ENCODE results near the gene SEPTIN1. TPM values are rescaled to one million over a fixed set of nuclear protein-coding genes. Genes with fewer than 3 reads are reported as not detected.

The SEPTIN1 gene
- total RNA-seq (0.75 and 1.2 TPM in 2 replicates), polyA plus RNA-seq (0.06 and 0.07 TPM in 2 replicates), polyA minus RNA-seq (0.19 and 0.39 TPM in 2 replicates), Bru-seq, nascent RNA (percentile 17 among the genes with signal in this experiment), BruChase-seq, experiment 1, labeled RNA remaining after a 6-hour chase (percentile 39 among the genes with signal in this experiment), BruChase-seq, experiment 2, labeled RNA remaining after a 2-hour chase (percentile 22 among the genes with signal in this experiment)
- polyA plus RNA-seq (2011; cell fraction: cytosol; rRNA removed) = 0.08 and 0.12 TPM in 2 replicates
- polyA plus RNA-seq (2011; cell fraction: nucleus; rRNA removed) = 0.24 and 0.64 TPM in 2 replicates
- polyA plus RNA-seq (2012) = 0.50 and 0.55 TPM in 2 replicates
- polyA minus RNA-seq (2011; cell fraction: cytosol; rRNA and poly(A)+ RNA removed) = not detected
- polyA minus RNA-seq (2011; cell fraction: nucleus; rRNA and poly(A)+ RNA removed) = 0.77 TPM in 1 of 2 replicates, not detected in the other
- long read RNA-seq, partial matches to known transcripts = 2 of 8 reads
- long read RNA-seq, other reads (novel, unspliced or antisense) = 6 of 8 reads

GRCh38 chr16:30382111-30382881, at the start of gene SEPTIN1:
Gene SEPTIN1 (minus strand): TSS chr16:30382561. CDS start chr16:30382542, 19 bp downstream.
- H3K4me3 ChIP-seq (replicated peaks in 1 of 3; ENCODE audit: insufficient read depth in 1 of 3, low read depth in 1 of 3, low read length in 3 of 3) = no peak within 1 kb of the TSS
- FAIRE-seq (no peak), DNase-seq (ENCODE audit: low read depth, low spot score) (no peak)
- no peak within 1 kb of the TSS for H3K9ac ChIP-seq (replicated peaks; ENCODE audit: extremely low read depth, insufficient read depth, low read length)
- POLR2A ChIA-PET = no interaction called here
- intact Hi-C loops (cut with micrococcal nuclease) = no loop called here
- no peaks in the 10 kb centered on the region for H3K9me1 ChIP-seq (replicated peaks; ENCODE audit: control insufficient read depth, extremely low read depth, insufficient read depth, low read length)
- H3K36me3 ChIP-seq (ENCODE audit: control insufficient read depth in 2 of 2, extremely low read depth in 1 of 2, insufficient read depth in 2 of 2, low read length in 2 of 2) = no peaks in the 10 kb centered on the region
- H3K79me2 ChIP-seq (ENCODE audit: control insufficient read depth, insufficient read depth, low read length) = no peaks in the 10 kb centered on the region
- no TSS peak for BruUV-seq (replicated peaks)
- peaks cover 9% of the 10 kb centered on the region for H3K4me1 ChIP-seq (ENCODE audit: control insufficient read depth, extremely low read depth, insufficient read depth, low read length)
- H3K27ac ChIP-seq (ENCODE audit: insufficient read depth, low read depth, low read length) = no peak within 1 kb of the TSS
- CTCF ChIA-PET = interaction anchor here (1.2 to 1.6 kb wide), 2 partner anchors 12 kb away, joined by 3 to 6 read pairs; partner anchors contain the start of gene ZNF48
- H2AFZ ChIP-seq (ENCODE audit: low read depth, low read length) = no peak within 1 kb of the TSS
- no peak for TF ChIP-seq POLR2A (IDR thresholded peaks at IDR 0.05; ENCODE audit: low read depth, low read length)
- no peaks in the 10 kb centered on the region for H3K9me3 ChIP-seq (replicated peaks; ENCODE audit: control insufficient read depth, insufficient read depth, low read length)
- dilution Hi-C loops (cut with MboI; ENCODE audit: extremely low pct_ligation_motif_present, low sequenced_read_pairs) = no loop called here
- no peaks in the 10 kb centered on the region for H4K20me1 ChIP-seq (replicated peaks; ENCODE audit: control insufficient read depth, extremely low read depth, insufficient read depth, low read length)
- H3K4me2 ChIP-seq (ENCODE audit: insufficient read depth, low read length) = no peak within 1 kb of the TSS
- no peaks in the 10 kb centered on the region for H3K27me3 ChIP-seq (ENCODE audit: control insufficient read depth in 2 of 2, insufficient read depth in 2 of 2, low read length in 2 of 2)

GRCh38 chr16:30430428-30430970, 48.1 kb upstream of the SEPTIN1 start:
- BruUV-seq (replicated peaks) = no TSS peak

More at GRCh38 chr16:30430428-30430970, 48.1 kb upstream of the SEPTIN1 start:
- Histone ChIP-seq H4K20me1 (replicated peaks; ENCODE audit: control insufficient read depth, extremely low read depth, insufficient read depth, low read length) (no peaks in the 10 kb centered on the region), H3K4me2 (ENCODE audit: insufficient read depth, low read length) (peak overlapping the region; percentile 88), H2AFZ (ENCODE audit: low read depth, low read length) (peak overlapping the region; percentile 88), H3K9me3 (replicated peaks; ENCODE audit: control insufficient read depth, insufficient read depth, low read length) (no peaks in the 10 kb centered on the region), H3K4me3 (replicated peaks in 1 of 3; ENCODE audit: insufficient read depth in 1 of 3, low read depth in 1 of 3, low read length in 3 of 3) (peak overlapping the region in 1 of 3 experiments; percentile 73), H3K27me3 (ENCODE audit: control insufficient read depth in 2 of 2, insufficient read depth in 2 of 2, low read length in 2 of 2) (peaks cover 0 to 4% of the 10 kb centered on the region in 2 experiments), H3K9ac (replicated peaks; ENCODE audit: extremely low read depth, insufficient read depth, low read length) (peak overlapping the region; percentile 8), H3K9me1 (replicated peaks; ENCODE audit: control insufficient read depth, extremely low read depth, insufficient read depth, low read length) (no peaks in the 10 kb centered on the region), H3K79me2 (ENCODE audit: control insufficient read depth, insufficient read depth, low read length) (peaks cover 19% of the 10 kb centered on the region), H3K27ac (ENCODE audit: insufficient read depth, low read depth, low read length) (no peak overlapping the region), H3K4me1 (ENCODE audit: control insufficient read depth, extremely low read depth, insufficient read depth, low read length) (peaks cover 22% of the 10 kb centered on the region), H3K36me3 (ENCODE audit: control insufficient read depth in 2 of 2, extremely low read depth in 1 of 2, insufficient read depth in 2 of 2, low read length in 2 of 2) (no peaks in the 10 kb centered on the region)
- FAIRE-seq (no peak), DNase-seq (ENCODE audit: low read depth, low spot score) (no peak)
- TF ChIP-seq CTCF (IDR thresholded peaks at IDR 0.05; ENCODE audit: extremely low read depth in 1 of 2, insufficient read depth in 1 of 2, low read depth in 1 of 2, low read length in 2 of 2) (no peak), MAX (IDR thresholded peaks at IDR 0.05; ENCODE audit: insufficient read depth, insufficient read length) (no peak), POLR2A (IDR thresholded peaks at IDR 0.05; ENCODE audit: low read depth, low read length) (no peak), MYC (IDR thresholded peaks at IDR 0.05; ENCODE audit: low read depth, low read length) (no peak), POLR2AphosphoS5 (IDR thresholded peaks at IDR 0.05; ENCODE audit: insufficient read depth, low read depth, low read length) (no peak), FOS (IDR thresholded peaks at IDR 0.05; ENCODE audit: borderline replicate concordance, insufficient read depth, low read length) (no peak), GATA2 (IDR thresholded peaks at IDR 0.05; ENCODE audit: insufficient read depth, insufficient read length, low read depth, low read length) (no peak), EZH2 (IDR thresholded peaks at IDR 0.05; ENCODE audit: borderline replicate concordance, low read depth, low read length, severe bottlenecking) (no peak), JUN (IDR thresholded peaks at IDR 0.05; ENCODE audit: borderline replicate concordance, insufficient read depth, insufficient read length, low read depth) (no peak)
- intact Hi-C loops (cut with micrococcal nuclease) (loop anchor here (1.0 to 2.0 kb wide), 5 partner anchors 97 to 264 kb away; partner anchors contain the start of gene ZNF785), dilution Hi-C loops (cut with MboI; ENCODE audit: extremely low pct_ligation_motif_present, low sequenced_read_pairs) (no loop called here)
- POLR2A ChIA-PET = interaction anchor here (1.0 to 1.5 kb wide), 4 partner anchors 13 to 365 kb away, joined by 4 to 6 read pairs (median 4); partner anchors contain the start of genes ALDOA, ZNF764 and ZNF771
- CTCF ChIA-PET = interaction anchor here (0.6 to 2.8 kb wide), 32 partner anchors 8 to 306 kb away, joined by 3 to 46 read pairs (median 7); partner anchors contain the start of genes PRR14, SEPHS2, TBC1D10B and ZNF688

Data from endothelial cell of umbilical vein (primary cell).